H9 (cell line): ENCODE data around the gene ARHGEF33. TPM values are rescaled to one million over a fixed set of nuclear protein-coding genes. Genes with fewer than 3 reads are reported as not detected.

Experiments
- DNase-seq: peaks from one replicate; pipeline ENCODE4 v3.0.0-alpha.2; 2017
- H2AFZ ChIP-seq: one replicate; pipeline ENCODE4 v1.6.1; 2013; ENCODE audit warnings: mild to moderate bottlenecking, low read length, control low read depth, moderate library complexity
- H2AK5ac ChIP-seq: 2 replicates; pipeline ENCODE4 v1.6.1; 2013; ENCODE audit warnings: low read length, control low read depth, mixed read lengths; ENCODE audit not compliant: insufficient read length
- H2BK120ac ChIP-seq: one replicate; pipeline ENCODE4 v1.6.1; 2013; ENCODE audit warnings: low read depth, mild to moderate bottlenecking, low read length, control low read depth, inconsistent platforms; ENCODE audit not compliant: poor library complexity, severe bottlenecking
- H2BK12ac ChIP-seq: 2 replicates; pipeline ENCODE4 v1.6.1; 2013; ENCODE audit warnings: low read length, control low read depth, mixed read lengths, low read depth; ENCODE audit not compliant: insufficient read length
- H2BK15ac ChIP-seq: 2 replicates; pipeline ENCODE4 v1.6.1; 2013; ENCODE audit warnings: low read depth, low read length, control low read depth
- H2BK20ac ChIP-seq: one replicate; pipeline ENCODE4 v1.6.1; 2013; ENCODE audit warnings: low read depth, mild to moderate bottlenecking, low read length, control low read depth, inconsistent platforms; ENCODE audit not compliant: poor library complexity, severe bottlenecking
- H2BK5ac ChIP-seq: 2 replicates; pipeline ENCODE4 v1.6.1; 2013; ENCODE audit warnings: low read length, control low read depth, mixed read lengths; ENCODE audit not compliant: insufficient read length
- H3K14ac ChIP-seq: 2 replicates; pipeline ENCODE4 v1.6.1; 2013; ENCODE audit warnings: low read length, control low read depth; ENCODE audit not compliant: insufficient read depth
- H3K18ac ChIP-seq: 2 replicates; pipeline ENCODE4 v1.6.1; 2013; ENCODE audit warnings: low read depth, mild to moderate bottlenecking, mixed read lengths, low read length, control low read depth; ENCODE audit not compliant: insufficient read length
- H3K23ac ChIP-seq: 2 replicates; pipeline ENCODE4 v1.6.1; 2013; ENCODE audit warnings: low read length, control low read depth, mixed read lengths, low read depth; ENCODE audit not compliant: insufficient read length
- H3K23me2 ChIP-seq: 2 replicates; pipeline ENCODE4 v1.6.1; 2013; ENCODE audit warnings: low read depth, mild to moderate bottlenecking, mixed read lengths, low read length, control low read depth; ENCODE audit not compliant: insufficient read length, poor library complexity, severe bottlenecking
- H3K27ac ChIP-seq: 2 replicates; pipeline ENCODE4 v1.5.1; 2013; ENCODE audit warnings: low read length, control low read depth, mixed read lengths, low read depth; ENCODE audit not compliant: insufficient read length
- H3K27me3 ChIP-seq: 2 replicates; pipeline ENCODE4 v1.6.1; 2013; ENCODE audit warnings: low read length, control low read depth, inconsistent platforms; ENCODE audit not compliant: insufficient read depth
- H3K4ac ChIP-seq: 2 replicates; pipeline ENCODE4 v1.6.1; 2013; ENCODE audit warnings: low read depth, mild to moderate bottlenecking, control low read depth, inconsistent platforms, low read length, moderate library complexity
- H3K4me1 ChIP-seq: 2 replicates; pipeline ENCODE4 v1.6.1; 2013; ENCODE audit warnings: low read length, control low read depth, inconsistent platforms; ENCODE audit not compliant: insufficient read depth
- H3K4me2 ChIP-seq: 2 replicates; pipeline ENCODE4 v1.6.1; 2013; ENCODE audit warnings: low read length, control low read depth, mixed read lengths; ENCODE audit not compliant: insufficient read length, insufficient read depth
- H3K56ac ChIP-seq: 2 replicates; pipeline ENCODE4 v1.6.1; 2013; ENCODE audit warnings: low read depth, mild to moderate bottlenecking, mixed read lengths, low read length, control low read depth; ENCODE audit not compliant: insufficient read length
- H3K79me1 ChIP-seq: 2 replicates; pipeline ENCODE4 v1.6.1; 2013; ENCODE audit warnings: low read depth, mild to moderate bottlenecking, moderate library complexity, low read length, control low read depth, inconsistent platforms; ENCODE audit not compliant: insufficient read depth, poor library complexity, severe bottlenecking
- H3K79me2 ChIP-seq: 2 replicates; pipeline ENCODE4 v1.6.1; 2013; ENCODE audit warnings: low read length, control low read depth, inconsistent platforms; ENCODE audit not compliant: insufficient read depth
- H3K9ac ChIP-seq: 2 replicates; pipeline ENCODE4 v1.6.1; 2013; ENCODE audit warnings: low read length, control low read depth, mixed read lengths; ENCODE audit not compliant: insufficient read length; ENCODE audit errors: extremely low read depth
- H3K9me3 ChIP-seq: one replicate; pipeline ENCODE4 v1.6.1; 2013; ENCODE audit warnings: low read depth, low read length, inconsistent platforms; ENCODE audit not compliant: control insufficient read depth
- H3T11ph ChIP-seq: one replicate; pipeline ENCODE4 v1.6.1; 2013; ENCODE audit warnings: mild to moderate bottlenecking, low read length, control low read depth, inconsistent platforms
- H4K20me1 ChIP-seq: one replicate; pipeline ENCODE4 v1.6.1; 2013; ENCODE audit not compliant: control insufficient read depth, insufficient read length, insufficient read depth
- H4K5ac ChIP-seq: 2 replicates; pipeline ENCODE4 v1.6.1; 2013; ENCODE audit warnings: low read depth, mild to moderate bottlenecking, mixed read lengths, low read length, control low read depth; ENCODE audit not compliant: insufficient read length
- H4K8ac ChIP-seq: replicated peaks from 2 replicates; pipeline ENCODE4 v1.6.1; 2013; ENCODE audit warnings: low read length, control low read depth, mixed read lengths, low read depth; ENCODE audit not compliant: insufficient read length
- H4K91ac ChIP-seq: 2 replicates; pipeline ENCODE4 v1.6.1; 2013; ENCODE audit warnings: low read depth, mild to moderate bottlenecking, moderate library complexity, mixed read lengths, low read length, control low read depth; ENCODE audit not compliant: insufficient read length
- H3K27ac Mint-ChIP-seq, 3 experiments: 2 replicates in 2 of 3; 3 replicates in 1 of 3; pipeline ENCODE4 v1.8.0; 2020 to 2021; ENCODE audit warnings: mixed read lengths in 3 of 3, mild to moderate bottlenecking in 1 of 3, moderate library complexity in 1 of 3
- H3K27me3 Mint-ChIP-seq: 2 replicates; pipeline ENCODE4 v1.8.0; 2021; ENCODE audit warnings: low read depth, mild to moderate bottlenecking, moderate library complexity, mixed read lengths
- H3K36me3 Mint-ChIP-seq, 3 experiments: 2 replicates in 2 of 3; 3 replicates in 1 of 3; pipeline ENCODE4 v1.8.0; 2020 to 2021; ENCODE audit warnings: low read depth in 3 of 3, mixed read lengths in 3 of 3; ENCODE audit not compliant: insufficient read depth in 1 of 3
- H3K4me1 Mint-ChIP-seq, 2 experiments: 2 replicates each; pipeline ENCODE4 v1.8.0; 2020; ENCODE audit warnings: mixed read lengths in 2 of 2
- H3K4me3 Mint-ChIP-seq, 2 experiments: 2 replicates in 1 of 2; 3 replicates in 1 of 2; pipeline ENCODE4 v1.8.0; 2020 to 2021; ENCODE audit warnings: mild to moderate bottlenecking in 2 of 2, mixed read lengths in 2 of 2, moderate library complexity in 1 of 2
- H3K9me3 Mint-ChIP-seq, 2 experiments: 2 replicates in 1 of 2; 3 replicates in 1 of 2; pipeline ENCODE4 v1.8.0; 2020; ENCODE audit warnings: mild to moderate bottlenecking in 2 of 2, mixed read lengths in 2 of 2, moderate library complexity in 1 of 2
- CTCF ChIP-seq: fragments of 200-600 bp; sonication (generic); conservative IDR thresholded peaks from 3 replicates; pipeline ENCODE4 v1.8.0; 2021; ENCODE audit warnings: antibody characterized with exemption, mild to moderate bottlenecking
- WGBS: extraction: QIAGEN DNeasy Blood & Tissue Kit; methylation state at CpG from one replicate; pipeline ENCODE4 v1.1.7; 2013; ENCODE audit warnings: missing lambda C conversion rate, low lambda C conversion rate, mixed read lengths; ENCODE audit not compliant: insufficient read length; ENCODE audit errors: extremely low coverage; 5-methylcytosine and 5-hydroxymethylcytosine counted together
- total RNA-seq: library from RNA; stranded (reverse); gene quantifications from 2 replicates; pipeline ENCODE4 v1.2.1, GENCODE V29; 2021

Gene ARHGEF33
- total RNA-seq, 1 experiment from 2014 or later: 0.92 TPM

GRCh38 chr2:38975042-38975441 is 85.4 kb downstream of the ARHGEF33 start:
- H2BK120ac ChIP-seq: no peak overlapping the region
- TF ChIP-seq CTCF: no peak
- H3K23ac ChIP-seq: no peak overlapping the region
- no peak overlapping the region for H2BK5ac ChIP-seq
- no peaks in the 10 kb centered on the region for H3K79me1 ChIP-seq
- no peak overlapping the region for H4K91ac ChIP-seq
- no peak overlapping the region for H3K27ac Mint-ChIP-seq
- no peak overlapping the region for H2BK15ac ChIP-seq
- H3K36me3 Mint-ChIP-seq: no peaks in the 10 kb centered on the region
- no CpG with 5 or more reads among the region's 6 CpGs for WGBS
- no peak overlapping the region for H3K56ac ChIP-seq
- H3K9me3 Mint-ChIP-seq: no peaks in the 10 kb centered on the region
- no peak overlapping the region for H4K5ac ChIP-seq
- H4K8ac ChIP-seq: no peak overlapping the region
- no peaks in the 10 kb centered on the region for H3K79me2 ChIP-seq
- H3K4me1 ChIP-seq: peaks cover 2% of the 10 kb centered on the region
- H3K9ac ChIP-seq: no peak overlapping the region
- no peaks in the 10 kb centered on the region for H3K27me3 ChIP-seq
- H3K18ac ChIP-seq: no peak overlapping the region
- H2AK5ac ChIP-seq: no peak overlapping the region
- peaks cover 11 to 13% of the 10 kb centered on the region in 2 experiments for H3K4me1 Mint-ChIP-seq
- no peaks in the 10 kb centered on the region for H4K20me1 ChIP-seq
- H3K9me3 ChIP-seq: no peaks in the 10 kb centered on the region
- no peak overlapping the region for H2AFZ ChIP-seq
- H3K4ac ChIP-seq: no peak overlapping the region
- no peak overlapping the region for H3T11ph ChIP-seq
- no peak overlapping the region for H3K27ac ChIP-seq
- no peak for DNase-seq
- H2BK20ac ChIP-seq: no peak overlapping the region
- H3K23me2 ChIP-seq: no peaks in the 10 kb centered on the region
- no peak overlapping the region for H3K4me2 ChIP-seq
- no peak overlapping the region for H2BK12ac ChIP-seq
- no peak overlapping the region for H3K4me3 Mint-ChIP-seq
- no peaks in the 10 kb centered on the region for H3K27me3 Mint-ChIP-seq
- H3K14ac ChIP-seq: no peak overlapping the region
